ENCODE results near the gene SMIM33.
"Not testable (repeated sequence)": the region's sequence is repeated elsewhere in the genome, so short reads cannot be mapped to it uniquely, and the experiment has no call there.

Gene SMIM33

DNA sequence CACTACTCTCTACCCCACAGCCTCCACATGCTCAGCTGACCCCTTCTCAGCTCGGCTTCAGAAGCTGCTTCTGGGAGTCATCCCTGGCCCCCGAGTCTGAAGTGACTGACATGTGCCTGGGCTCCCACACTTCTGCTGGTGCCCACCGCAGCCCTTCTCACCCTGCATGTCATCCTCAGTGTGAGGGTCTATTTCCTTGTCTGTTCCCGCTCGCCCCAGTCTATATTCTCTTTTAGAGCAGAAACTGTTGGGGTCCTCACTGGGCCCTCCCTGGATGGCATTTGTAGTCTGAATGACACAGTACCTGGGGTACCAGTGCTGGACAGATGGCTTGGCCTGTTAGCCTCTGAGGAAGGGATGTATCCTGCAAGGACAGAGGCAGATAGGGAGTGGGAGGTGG lies 13.6 kb upstream of the SMIM33 start:
- DNase-seq, result no peak

DNA sequence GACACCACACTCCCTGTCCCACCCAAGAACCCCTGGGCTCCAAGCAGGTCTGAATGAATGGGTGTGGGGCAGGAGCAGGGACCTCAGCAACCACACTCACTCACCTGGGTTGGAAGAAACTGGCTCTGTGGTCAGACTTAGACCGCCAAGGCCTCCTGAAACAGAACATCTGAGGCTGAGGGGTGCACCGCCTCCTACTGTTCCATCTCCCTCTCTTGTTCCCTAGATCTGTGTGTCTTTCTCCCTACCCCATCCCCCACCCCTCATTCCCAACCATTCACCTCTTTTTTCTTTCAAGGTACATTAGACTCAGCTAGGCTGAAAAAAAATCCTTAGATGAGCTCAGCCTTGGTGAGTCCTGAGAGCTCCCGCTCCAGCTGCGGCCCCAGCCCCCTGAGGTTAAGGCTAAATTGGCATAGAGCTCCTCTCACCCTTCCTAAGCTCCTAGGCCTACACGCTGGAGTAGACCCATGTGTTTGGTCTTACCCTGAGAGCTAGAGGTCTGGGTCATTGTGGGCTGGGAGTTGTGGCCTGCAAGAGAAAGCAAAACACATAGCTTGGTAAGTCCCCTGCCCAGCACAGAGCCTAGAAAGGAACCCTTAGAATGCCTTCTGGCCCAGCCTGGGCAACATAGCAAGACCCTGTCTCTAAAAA lies 13.0 kb upstream of the SMIM33 start:
- DNase-seq, result no peak

DNA sequence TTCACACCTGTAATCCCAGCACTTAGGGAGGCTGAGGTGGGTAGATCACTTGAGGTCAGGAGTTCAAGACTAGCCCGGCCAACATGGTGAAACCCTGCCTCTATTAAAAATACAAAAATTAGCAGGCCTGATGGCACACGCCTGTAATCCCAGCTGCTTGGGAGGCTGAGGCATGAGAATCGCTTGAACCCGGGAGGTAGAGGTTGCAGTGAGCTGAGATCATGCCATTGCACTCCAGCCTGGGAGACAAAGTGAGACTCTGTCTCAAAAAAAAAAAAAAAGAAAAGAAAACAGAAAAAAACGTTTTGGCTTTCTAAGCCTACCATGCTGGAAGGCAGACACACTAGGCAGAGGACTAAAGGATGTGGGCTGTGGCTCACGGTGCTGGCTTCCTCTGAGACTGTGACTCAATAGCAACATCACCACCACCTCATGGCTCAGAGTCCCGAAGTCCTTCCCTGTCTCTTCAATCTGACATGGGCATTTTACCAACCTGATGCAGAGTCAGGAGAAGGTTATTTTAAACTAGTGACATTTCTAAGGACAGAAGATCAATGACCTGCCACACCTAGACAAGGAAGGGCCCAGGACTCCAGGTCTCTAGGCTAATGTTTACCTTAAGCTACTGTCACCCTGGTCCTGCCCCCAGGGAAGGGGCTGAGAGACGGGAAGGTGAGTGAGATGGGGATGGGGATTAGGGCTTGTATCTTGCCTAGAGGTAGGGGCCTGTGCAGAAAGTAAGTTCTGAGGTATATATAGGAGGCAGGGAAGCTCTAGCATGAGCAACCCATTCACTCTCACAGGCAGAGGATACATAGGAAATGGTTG lies 12.0 kb upstream of the SMIM33 start:
- no peak for DNase-seq

DNA sequence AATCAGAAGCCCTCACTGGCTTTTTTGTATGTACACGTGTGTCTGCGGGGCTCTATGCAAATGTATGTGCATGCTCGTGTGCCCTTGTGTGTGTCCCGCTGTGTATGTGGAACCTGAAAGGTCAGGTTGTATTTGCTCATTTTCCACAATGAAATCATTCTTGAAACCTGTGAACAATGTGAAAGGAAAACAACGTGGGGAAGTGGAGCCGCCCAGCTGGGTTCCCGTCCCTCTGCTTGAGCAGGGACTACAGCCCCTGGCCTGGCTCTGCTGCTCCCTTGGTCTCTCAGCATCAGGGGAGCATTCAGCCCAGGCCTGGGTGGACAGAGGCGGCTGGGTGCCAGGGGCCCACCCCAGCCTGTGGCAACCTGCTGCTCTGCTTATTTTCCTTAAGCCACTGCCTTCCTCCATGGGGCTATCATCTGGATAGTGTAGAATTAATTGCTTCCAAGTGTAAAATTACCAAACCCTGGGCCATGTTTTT lies 11.3 kb upstream of the SMIM33 start:
- DNase-seq, result no peak

DNA sequence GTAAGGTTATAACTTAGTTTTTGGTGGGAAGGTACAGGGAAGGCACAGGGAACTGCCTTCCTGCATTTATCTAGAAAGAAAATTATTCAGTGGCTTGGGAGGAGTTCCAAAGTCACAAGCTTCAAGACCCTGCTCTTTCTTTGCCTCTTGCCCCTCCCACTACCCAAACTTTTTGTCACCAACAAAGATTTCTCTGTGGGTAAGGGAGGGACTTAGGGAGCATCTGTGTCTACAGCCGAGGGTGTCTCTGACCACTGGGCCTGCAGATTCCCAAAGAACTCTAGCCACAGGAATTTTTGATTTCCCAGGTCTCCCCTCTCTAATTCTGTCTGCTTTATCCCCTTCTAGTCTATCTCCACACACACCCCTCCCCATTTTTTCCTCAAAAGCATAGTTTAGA lies 10.3 kb upstream of the SMIM33 start:
- DNase-seq, result no peak

DNA sequence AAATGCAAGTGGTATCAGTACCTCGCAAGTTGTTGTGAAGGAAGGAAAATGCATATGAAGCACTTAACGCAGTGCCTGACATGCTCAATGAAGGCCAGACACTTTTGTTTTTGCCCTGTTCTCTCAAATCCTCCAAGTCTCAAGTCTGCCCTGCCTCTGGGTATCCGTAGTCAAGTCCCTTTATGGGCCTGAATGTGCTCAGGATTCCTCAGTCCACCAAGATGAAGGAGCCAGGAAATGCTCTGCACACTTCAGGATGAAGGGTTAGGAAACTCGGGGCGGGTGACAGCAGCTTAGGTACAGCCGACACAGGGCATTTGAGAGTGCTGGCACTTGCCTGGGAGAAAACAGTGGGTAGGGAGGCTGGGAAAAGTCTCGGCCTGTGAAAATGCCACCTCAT lies 9.6 kb upstream of the SMIM33 start:
- DNase-seq, result no peak

DNA sequence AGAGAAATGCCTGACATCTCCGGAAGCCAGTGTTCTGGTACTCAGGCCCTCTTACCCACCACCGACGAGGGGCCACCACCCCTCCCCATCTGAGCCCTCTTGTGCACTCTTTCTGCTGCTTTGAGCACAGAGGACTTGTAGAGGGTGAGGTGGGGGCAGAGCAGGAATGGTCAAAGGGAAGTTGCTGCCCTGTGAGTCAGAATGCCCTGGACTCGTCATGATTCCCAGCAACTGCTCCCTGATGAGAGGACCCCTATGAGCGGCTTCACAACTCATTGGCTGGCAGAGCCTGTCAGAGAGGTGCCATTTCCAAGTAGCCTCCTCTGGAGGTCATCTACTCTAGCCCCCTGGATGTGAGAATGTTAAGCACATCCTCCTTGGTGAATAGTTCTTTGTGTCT lies 9.1 kb upstream of the SMIM33 start:
- no peak for DNase-seq

DNA sequence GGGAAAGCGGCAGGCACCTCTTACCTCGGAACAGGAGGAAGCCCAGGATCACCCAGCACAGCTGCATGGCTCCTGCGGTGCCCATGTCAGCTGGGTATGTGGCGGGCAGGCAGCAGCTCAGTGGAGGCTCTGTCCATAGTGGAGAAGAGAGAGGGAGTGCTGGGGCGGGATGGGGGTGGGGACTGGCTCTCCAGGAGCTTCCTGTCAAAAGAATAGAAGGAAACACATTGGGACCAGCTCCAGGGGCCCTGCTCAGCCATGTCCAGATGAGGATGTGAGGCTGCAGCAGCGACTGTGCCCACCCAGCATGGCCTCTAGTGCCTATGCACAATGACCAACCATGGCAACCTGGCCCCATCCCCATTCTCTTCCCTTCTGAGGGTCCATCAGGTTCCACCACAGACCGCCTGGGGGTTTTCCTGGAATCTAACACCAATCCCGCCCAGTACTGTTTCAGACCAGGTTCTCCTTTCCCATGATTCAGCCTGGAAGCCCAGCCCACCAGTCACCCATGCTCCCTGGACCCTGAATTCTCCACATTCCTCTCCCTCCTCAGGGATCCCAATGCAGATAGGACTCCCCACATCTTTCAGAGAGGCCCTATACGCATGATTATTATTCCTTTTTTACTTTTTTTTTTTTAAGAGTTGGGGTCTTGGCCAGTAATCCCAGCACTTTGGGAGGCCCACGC lies 8.1 kb upstream of the SMIM33 start, which contains the start of gene ECSCR:
ECSCR (minus strand) TSS at position 158 of the 691 bp plus-strand sequence; CDS start at position 85, 73 bp downstream.
- DNase-seq, result no peak

DNA sequence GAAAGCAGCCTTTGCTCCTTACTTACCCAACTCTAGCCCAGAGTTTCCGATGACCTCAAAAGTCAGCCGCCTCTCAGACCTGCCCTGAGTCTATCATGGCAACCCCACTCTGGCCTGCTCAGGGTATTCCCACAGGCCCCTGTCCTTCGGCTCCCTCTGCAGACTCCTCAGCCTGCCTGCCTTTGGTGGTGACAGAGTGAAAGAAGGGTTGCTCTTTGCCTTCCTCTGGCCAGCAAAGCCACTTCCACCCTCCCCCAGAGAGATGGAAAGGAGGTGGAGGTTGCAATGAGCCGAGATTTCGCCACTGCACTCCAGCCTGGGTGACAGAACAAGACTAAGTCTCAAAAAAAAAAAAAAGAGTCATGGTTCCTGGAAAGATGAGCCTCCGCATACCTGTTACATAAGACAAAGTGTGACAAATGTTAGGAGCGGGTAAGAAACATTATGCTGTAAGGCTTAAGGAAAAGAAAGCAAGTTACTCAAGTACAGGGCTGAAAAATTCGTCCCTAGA lies 2.3 kb upstream of the SMIM33 start:
- DNase-seq, result no peak

DNA sequence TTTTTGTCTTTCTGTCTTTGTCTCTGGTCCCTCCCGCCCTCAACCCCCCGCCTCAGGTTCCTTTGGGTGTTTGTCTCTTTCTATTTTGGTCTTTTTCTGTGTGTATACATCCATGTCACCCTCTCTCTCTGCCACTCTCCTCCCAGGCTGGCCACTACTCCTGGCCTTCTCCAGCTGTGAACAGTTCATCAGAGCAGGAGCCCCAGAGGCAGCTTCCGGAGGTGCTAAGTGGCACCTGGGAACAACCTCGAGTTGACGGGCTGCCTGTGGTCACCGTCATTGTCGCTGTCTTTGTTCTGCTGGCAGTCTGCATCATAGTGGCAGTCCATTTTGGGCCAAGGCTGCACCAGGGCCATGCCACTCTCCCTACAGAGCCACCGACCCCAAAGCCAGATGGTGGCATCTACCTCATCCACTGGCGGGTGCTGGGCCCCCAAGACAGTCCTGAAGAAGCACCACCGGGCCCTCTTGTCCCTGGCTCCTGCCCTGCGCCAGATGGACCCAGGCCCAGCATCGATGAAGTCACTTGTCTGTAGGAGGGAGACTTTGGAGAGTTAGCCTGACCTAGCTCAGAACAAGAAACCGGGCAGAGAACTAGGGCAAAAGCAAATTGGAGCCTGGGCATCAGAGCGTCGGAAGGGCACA lies 1.7 kb downstream of the SMIM33 start:
- DNase-seq, result peak; percentile 39

DNA sequence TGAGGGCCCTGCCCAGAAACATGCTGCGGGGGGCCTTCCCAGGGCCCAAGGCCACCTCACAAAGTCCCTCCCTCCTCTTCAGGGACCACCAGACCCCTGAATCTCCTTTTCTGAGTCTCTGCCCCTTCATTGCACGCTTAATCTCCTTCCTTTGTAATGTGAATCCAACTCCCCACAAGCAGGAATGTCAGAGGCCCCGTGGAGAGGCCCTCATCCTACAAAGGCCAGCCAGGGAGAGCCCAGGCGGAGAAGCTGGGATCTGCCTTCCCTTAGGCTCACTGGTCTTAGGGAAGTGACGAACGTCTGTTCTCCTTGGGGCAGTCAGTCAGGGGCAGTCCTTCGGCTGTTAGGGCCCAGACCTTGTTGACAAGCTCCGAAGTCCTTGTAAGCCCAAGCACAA lies 2.3 kb downstream of the SMIM33 start:
- DNase-seq, result peak; percentile 48

DNA sequence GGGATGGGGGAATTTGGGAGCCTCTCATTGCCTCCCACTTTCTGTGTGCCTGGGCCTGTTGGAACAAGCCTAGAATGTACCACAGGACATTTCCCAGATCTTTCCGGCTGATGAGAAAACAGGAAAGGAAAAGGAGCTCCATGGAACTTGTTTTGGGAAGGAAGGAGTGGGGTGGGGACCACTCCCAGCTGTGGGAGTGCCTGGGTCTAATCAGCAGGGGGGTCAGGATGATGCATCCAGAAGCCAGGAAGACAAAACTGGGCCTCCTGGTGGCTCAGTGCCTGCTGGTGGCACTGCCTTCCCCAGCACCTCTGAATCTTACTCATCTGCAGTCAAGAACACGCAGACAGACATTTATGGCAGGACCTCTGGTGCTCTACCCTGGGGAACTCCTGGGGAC lies 2.8 kb downstream of the SMIM33 start:
- no peak for DNase-seq

DNA sequence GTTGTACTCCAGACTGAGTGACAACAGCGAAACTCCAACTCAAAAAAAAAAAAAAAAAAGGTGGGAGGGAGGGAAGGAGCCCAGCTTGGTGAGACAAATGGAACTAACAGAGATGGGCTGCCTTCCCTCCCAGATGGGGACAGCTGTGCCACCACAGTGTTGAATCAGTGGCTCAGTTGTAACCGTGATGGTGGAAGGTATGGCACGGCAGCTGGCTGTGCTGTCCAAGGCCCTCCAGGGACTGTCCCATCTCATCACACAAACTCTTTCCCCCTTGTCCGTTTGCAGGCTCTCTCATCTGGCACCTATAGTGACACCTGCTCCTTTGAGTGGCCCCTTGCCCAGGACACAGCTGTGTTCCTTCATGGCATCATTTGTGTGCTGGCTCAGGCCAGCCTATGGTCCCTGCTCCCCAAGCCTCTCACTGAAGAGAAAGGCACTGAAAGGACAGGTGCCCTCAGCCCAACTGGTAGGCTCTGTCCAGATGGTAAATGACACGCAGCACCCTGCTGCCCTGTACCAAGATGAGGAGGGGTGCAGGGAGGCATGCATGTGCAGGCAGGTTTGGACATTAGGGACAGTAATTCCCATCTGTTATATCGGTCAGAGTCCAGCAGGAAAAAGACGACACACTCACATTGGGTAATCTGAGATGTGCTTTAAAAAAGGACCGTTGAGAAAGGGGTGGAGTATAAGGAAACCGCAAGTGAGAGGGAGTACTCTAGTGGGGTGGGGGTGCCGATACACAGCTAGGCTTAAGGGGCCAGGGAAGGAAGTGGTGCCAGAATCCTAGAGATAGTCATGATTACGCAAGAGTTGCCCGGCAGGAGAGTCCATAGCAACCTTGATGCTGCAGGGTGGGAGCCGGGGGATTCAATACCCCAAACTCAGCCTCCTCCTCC lies 4.3 kb downstream of the SMIM33 start:
- no peak for DNase-seq

DNA sequence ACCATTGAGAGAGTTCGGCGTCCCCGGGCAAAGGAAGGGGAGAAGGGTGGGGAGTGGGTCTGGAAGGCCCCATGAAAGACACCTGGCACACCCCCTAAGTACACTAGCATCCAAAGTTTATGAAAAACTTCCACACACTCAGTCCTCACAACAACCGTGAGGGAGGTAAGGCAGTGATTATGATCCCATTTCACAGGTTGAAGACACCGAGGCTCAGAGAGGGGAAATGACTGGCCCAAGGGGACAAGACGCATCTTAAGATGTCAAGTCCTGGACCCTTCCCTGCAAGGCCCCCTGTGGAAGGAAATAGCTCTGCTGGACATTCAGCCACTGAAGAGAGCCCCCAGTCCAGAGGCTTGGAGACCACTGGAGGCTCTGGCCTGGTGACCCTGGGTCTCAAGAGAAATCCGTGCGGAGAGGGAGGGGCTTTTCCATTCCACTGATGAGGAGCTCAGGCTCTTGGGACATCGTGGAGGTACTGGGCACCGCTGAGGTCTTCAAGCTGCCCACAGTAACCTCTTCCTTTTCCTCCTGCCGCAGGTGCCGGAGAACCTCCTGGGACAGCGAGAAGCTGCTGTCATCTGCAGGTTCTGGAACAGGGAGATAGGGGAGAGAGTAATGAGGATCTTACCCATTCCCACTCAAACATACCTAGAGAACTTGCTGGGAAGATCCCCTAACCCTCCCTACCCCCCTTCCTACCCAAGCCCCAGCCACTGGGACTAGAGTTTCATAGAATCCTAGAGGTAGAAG lies 5.2 kb downstream of the SMIM33 start:
- no peak for DNase-seq

DNA sequence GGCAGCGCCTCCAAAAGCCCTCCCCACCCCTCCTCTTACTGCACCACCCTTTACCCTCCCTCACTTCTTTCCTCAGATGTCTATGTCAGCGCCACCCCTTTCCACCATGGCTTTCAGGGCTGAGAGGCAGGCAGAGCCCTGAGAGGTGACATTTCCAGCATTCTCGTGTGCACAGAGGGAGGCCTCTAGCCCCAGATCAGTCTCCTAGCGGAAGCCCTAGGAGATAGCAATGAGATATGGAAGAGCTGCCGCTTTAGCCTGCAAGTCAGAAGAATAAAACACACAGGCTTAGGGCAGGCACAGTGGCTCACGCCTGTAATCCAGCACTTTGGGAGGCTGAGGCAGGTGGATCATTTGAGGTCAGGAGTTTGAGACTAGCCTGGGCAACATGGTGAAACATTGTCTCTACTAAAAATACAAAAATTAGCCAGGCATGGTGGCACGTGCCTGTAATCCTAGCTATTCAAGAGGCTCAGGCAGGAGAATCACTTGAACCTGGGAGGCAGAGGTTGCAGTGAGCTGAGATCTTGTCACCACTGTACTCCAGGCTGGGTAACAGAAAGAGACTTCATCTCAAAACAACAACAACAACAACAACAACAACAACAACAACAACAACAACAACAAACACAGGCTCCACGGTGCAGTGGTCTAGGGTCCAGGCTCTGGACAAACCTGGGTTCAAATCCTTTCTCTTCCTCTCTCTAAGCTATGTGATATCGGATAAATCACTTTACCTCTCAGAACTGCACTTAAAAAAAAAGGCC lies 8.0 kb downstream of the SMIM33 start:
- DNase-seq, result not testable (repeated sequence)

DNA sequence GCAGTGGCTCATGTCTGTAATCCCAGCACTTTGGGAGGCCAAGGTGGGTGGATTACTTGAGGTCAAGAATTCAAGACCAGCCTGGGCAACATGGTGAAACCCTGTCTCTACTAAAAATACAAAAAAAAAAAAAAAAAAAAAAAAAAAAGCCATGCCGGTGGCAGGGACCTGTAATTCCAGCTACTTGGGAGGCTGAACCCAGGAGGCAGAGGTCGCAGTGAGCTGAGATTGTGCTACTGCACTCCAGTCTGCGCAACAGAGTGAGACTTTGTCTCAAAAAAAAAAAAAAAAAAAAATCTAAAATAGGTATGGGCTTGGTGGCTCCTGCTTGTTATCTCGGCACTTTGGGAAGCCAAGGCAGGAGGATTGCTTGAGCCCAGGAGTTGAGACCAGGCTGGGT lies 8.9 kb downstream of the SMIM33 start:
- not testable (repeated sequence) for DNase-seq

DNA sequence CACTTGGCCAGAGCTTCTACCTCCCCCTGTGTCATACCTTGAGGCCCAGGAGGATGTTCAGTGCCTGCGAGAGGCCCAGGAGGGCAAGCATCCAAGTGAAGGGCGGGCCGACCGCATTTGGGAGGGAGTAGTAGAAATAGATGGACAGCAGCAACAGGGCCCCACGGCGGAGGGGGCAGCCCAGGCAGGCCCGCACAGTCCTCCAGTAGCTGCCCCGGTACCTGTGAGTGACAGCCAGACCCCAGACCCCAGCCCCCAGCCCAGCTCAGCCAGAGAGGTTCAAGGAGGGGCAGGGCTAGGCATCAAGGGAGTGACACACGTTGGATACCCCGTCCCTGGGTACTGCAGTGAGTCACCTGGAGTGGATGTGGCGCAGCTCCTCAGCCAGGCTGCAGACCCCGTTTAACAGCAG lies 10.3 kb downstream of the SMIM33 start:
- no peak for DNase-seq

DNA sequence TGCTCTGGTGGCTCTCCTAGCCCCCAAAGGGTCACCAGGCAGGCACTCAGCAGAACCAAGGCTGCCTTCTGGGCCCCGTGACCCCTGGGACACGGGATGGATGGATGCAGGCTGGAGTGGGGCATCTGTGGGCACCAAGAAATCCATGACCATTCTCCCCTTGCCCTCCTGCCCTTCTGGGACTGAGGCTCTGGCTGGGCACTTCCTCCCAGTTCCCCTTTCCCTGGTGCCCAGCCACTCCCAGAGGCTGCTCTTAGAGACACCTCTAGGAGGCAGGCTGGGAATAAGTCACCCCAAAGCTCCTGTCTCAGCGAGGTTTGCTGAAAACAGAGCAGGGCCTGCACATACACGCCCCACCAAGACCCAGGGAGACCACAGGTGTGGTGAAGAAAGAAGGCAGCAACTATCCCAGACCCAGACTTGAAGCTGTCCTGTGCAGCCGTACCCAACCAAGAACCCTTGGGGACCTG lies 10.8 kb downstream of the SMIM33 start:
- no peak for DNase-seq

DNA sequence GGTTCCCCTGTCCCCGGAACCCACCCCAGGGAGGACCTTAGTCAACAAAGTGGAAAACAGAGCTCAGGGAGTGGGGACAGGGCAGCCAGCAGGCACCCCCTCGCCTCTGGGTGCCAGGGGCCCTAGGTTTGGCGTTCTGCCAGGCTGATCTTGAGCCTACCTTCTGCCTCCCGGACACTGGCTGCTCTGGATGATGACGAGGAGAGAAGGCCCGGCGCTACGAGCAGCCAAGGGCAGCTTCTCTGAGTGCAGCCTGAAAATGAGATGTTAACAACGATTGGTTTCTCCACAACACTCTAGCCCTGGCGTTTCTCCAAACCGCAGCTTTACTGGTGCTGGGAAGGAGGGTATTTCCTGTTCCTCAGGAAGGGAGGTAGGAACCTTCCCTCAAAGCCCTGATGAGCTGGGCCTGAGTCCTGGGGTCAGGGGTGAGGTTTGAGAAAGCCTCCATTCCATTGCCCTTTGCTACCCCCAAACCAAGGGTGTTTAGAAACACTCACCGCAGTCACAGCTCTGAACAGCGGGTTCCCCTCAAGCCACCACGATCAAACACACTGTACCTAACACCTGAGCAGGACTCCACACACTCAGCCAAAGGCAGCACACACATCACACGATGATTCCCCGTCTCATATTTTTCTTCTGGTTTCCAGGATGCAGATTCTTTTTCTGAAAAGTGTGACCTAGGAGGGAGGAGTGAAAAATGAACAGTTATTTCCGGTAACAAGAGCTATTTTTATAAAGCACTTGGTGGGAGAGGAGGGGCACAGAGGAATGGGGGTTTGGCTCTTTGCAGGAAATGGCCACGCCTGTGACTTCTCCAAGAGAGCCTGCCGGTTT lies 11.5 kb downstream of the SMIM33 start, which contains the start of gene STING1:
STING1 (minus strand) TSS at position 709 of the 840 bp plus-strand sequence. CDS start 1,054 bp downstream, outside the sequence.
- peak; percentile 66 for DNase-seq
